ENCODE measurements around the gene ACTL6B. TPM values are rescaled to one million over a fixed set of nuclear protein-coding genes. Genes with fewer than 3 reads are reported as not detected.

Gene ACTL6B
- total and polyA plus RNA-seq, 10 donors, result not detected

- TF ChIP-seq POLR2A (IDR thresholded peaks at IDR 0.05), result no peak
- no peak for TF ChIP-seq CTCF (IDR thresholded peaks at IDR 0.05 in 8 of 11, conservative IDR thresholded peaks at IDR 0.05 in 3 of 11)
- no peak for TF ChIP-seq POLR2AphosphoS5 (IDR thresholded peaks at IDR 0.05)
- no peak for DNase-seq
- no peaks in the 10 kb centered on the region for H3K9me3 ChIP-seq
- peaks cover 0 to 80% (median 68%) of the 10 kb centered on the region in 6 donors for H3K36me3 ChIP-seq
- no peak overlapping the region for H3K4me3 ChIP-seq
- WGBS, 5 donors, result 90 to 96% (median 92%) methylated on average over 17 to 22 of the region's 22 CpGs
- peaks cover 26 to 45% (median 36%) of the 10 kb centered on the region in 6 donors for H3K4me1 ChIP-seq
- no peak overlapping the region for H3K27ac ChIP-seq
- no peaks in the 10 kb centered on the region for H3K27me3 ChIP-seq (replicated peaks in 1 of 7)
- intact Hi-C loops (cut with DNase I; ENCODE audit: low total_unique reads), result no loop called here
Observed at GRCh38 chr7:100687261-100687660, 31.0 kb upstream of the ACTL6B start.

GRCh38 chr7:100686822-100687211 is 30.6 kb upstream of the ACTL6B start:
- Histone ChIP-seq H3K36me3 (peaks cover 0 to 84% (median 73%) of the 10 kb centered on the region in 6 donors), H3K27me3 (replicated peaks in 1 of 7) (no peaks in the 10 kb centered on the region), H3K27ac (no peak overlapping the region), H3K9me3 (no peaks in the 10 kb centered on the region), H3K4me1 (peaks cover 22 to 41% (median 31%) of the 10 kb centered on the region in 6 donors), H3K4me3 (no peak overlapping the region)
- 92 to 96% (median 93%) methylated on average over 15 to 17 of the region's 17 CpGs for WGBS, 5 donors
- intact Hi-C loops (cut with DNase I; ENCODE audit: low total_unique reads), result no loop called here
- no peak for DNase-seq
- TF ChIP-seq CTCF (IDR thresholded peaks at IDR 0.05 in 8 of 11, conservative IDR thresholded peaks at IDR 0.05 in 3 of 11) (no peak), POLR2AphosphoS5 (IDR thresholded peaks at IDR 0.05) (peak in 1 of 3 donors; percentile 3), POLR2A (IDR thresholded peaks at IDR 0.05) (no peak)

GRCh38 chr7:100686201-100686821 is 30.1 kb upstream of the ACTL6B start:
- Histone ChIP-seq H3K27ac (no peak overlapping the region), H3K4me3 (no peak overlapping the region), H3K9me3 (no peaks in the 10 kb centered on the region), H3K36me3 (peaks cover 0 to 89% (median 78%) of the 10 kb centered on the region in 6 donors), H3K4me1 (peaks cover 17 to 40% (median 26%) of the 10 kb centered on the region in 6 donors), H3K27me3 (replicated peaks in 1 of 7) (no peaks in the 10 kb centered on the region)
- TF ChIP-seq CTCF (IDR thresholded peaks at IDR 0.05 in 8 of 11, conservative IDR thresholded peaks at IDR 0.05 in 3 of 11) (no peak), POLR2AphosphoS5 (IDR thresholded peaks at IDR 0.05) (peak in 2 of 3 donors; percentile 17 to 39), POLR2A (IDR thresholded peaks at IDR 0.05) (no peak)
- intact Hi-C loops (cut with DNase I; ENCODE audit: low total_unique reads), result no loop called here
- no peak for DNase-seq
- 85 to 90% (median 89%) methylated on average over 32 to 33 of the region's 33 CpGs for WGBS, 5 donors

- Histone ChIP-seq H3K27ac (no peak overlapping the region), H3K27me3 (replicated peaks in 1 of 7) (no peaks in the 10 kb centered on the region), H3K9me3 (no peaks in the 10 kb centered on the region), H3K36me3 (peaks cover 0 to 95% (median 84%) of the 10 kb centered on the region in 6 donors), H3K4me3 (no peak overlapping the region), H3K4me1 (peaks cover 10 to 40% (median 22%) of the 10 kb centered on the region in 6 donors)
- intact Hi-C loops (cut with DNase I; ENCODE audit: low total_unique reads), result no loop called here
- 87 to 95% (median 94%) methylated on average over 16 to 17 of the region's 17 CpGs for WGBS, 5 donors
- no peak for DNase-seq
- peak in 1 of 3 donors; percentile 36 for TF ChIP-seq POLR2AphosphoS5 (IDR thresholded peaks at IDR 0.05)
- TF ChIP-seq CTCF (IDR thresholded peaks at IDR 0.05 in 8 of 11, conservative IDR thresholded peaks at IDR 0.05 in 3 of 11), result no peak
- TF ChIP-seq POLR2A (IDR thresholded peaks at IDR 0.05), result no peak
Observed at GRCh38 chr7:100685631-100686145, 29.4 kb upstream of the ACTL6B start.
